ENCODE results near the gene EIF3K.

Gene EIF3K

GRCh38 chr19:38639679-38640078, 20.7 kb downstream of the EIF3K start:
- peak; percentile 7; the same call in 1 of the 2 replicates for TF ChIP-seq POLR2AphosphoS5 (IDR thresholded peaks at IDR 0.05; ENCODE audit: low read depth, low read length)
- TF ChIP-seq FOXP2 (optimal IDR thresholded peaks at IDR 0.05; ENCODE audit: borderline replicate concordance, extremely low read depth, extremely low read length, insufficient read depth) = no peak
- TF ChIP-seq REST (IDR thresholded peaks at IDR 0.05; ENCODE audit: insufficient read depth in 1 of 2, low read depth in 2 of 2, low read length in 2 of 2) = no peak

- TF ChIP-seq TAF1 (IDR thresholded peaks at IDR 0.05; ENCODE audit: borderline replicate concordance, insufficient read depth, low read length) = no peak
- no peak for TF ChIP-seq REST (IDR thresholded peaks at IDR 0.05; ENCODE audit: insufficient read depth in 1 of 2, low read depth in 2 of 2, low read length in 2 of 2)
- TF ChIP-seq FOXP2 (optimal IDR thresholded peaks at IDR 0.05; ENCODE audit: borderline replicate concordance, extremely low read depth, extremely low read length, insufficient read depth) = no peak
- TF ChIP-seq SIN3A (IDR thresholded peaks at IDR 0.05; ENCODE audit: borderline replicate concordance, insufficient read depth, low read length) = no peak
- TF ChIP-seq POLR2AphosphoS5 (IDR thresholded peaks at IDR 0.05; ENCODE audit: low read depth, low read length) = no peak
These were observed 21.4 kb downstream of the EIF3K start for GRCh38 chr19:38640368-38640767.

DNA sequence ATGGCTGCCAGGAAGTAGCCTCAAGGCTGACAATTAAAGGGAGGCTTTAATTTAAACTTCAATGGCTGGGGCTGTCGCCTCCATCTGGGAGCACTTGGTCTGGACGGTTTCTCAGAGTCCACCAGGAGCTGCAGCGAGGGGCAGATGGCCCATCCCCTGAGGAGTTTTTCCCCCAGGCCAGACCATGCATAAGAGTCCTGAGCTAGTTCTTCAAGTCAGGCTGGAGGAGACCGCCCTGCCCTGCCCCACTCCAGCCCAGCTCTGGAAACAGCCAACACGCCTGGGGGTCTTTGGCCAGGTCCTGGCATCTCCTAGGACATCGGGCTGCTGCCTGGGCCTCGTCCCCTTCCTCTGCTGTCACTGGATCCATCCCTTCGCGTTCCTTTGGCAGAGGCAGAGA, 23.2 kb downstream of the EIF3K start:
- TF ChIP-seq REST (IDR thresholded peaks at IDR 0.05; ENCODE audit: insufficient read depth in 1 of 2, low read depth in 2 of 2, low read length in 2 of 2) (no peak), FOXP2 (optimal IDR thresholded peaks at IDR 0.05; ENCODE audit: borderline replicate concordance, extremely low read depth, extremely low read length, insufficient read depth) (no peak), TAF1 (IDR thresholded peaks at IDR 0.05; ENCODE audit: borderline replicate concordance, insufficient read depth, low read length) (no peak), POLR2AphosphoS5 (IDR thresholded peaks at IDR 0.05; ENCODE audit: low read depth, low read length) (no peak), SIN3A (IDR thresholded peaks at IDR 0.05; ENCODE audit: borderline replicate concordance, insufficient read depth, low read length) (no peak)

DNA sequence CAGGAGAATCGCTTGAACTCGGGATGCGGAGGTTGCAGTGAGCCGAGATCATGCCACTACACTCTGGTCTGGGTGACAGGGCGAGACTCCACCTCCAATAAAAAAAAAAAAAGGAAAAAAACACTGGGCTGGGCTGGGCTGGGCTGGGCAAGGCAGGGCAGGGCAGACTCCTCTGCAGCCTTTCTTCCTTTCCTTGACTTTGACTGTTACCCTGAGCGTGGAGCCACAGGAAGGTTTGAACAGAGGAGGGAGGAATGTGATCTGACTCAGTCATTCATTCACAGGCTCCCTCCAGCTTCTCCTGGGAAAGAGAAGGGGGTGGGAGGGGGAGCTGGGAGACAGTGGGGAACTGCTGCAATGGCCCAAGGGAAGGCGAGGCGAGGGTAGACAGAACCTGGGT, 25.7 kb downstream of the EIF3K start:
- TF ChIP-seq SIN3A (IDR thresholded peaks at IDR 0.05; ENCODE audit: borderline replicate concordance, insufficient read depth, low read length) (no peak), REST (IDR thresholded peaks at IDR 0.05; ENCODE audit: insufficient read depth in 1 of 2, low read depth in 2 of 2, low read length in 2 of 2) (no peak), FOXP2 (optimal IDR thresholded peaks at IDR 0.05; ENCODE audit: borderline replicate concordance, extremely low read depth, extremely low read length, insufficient read depth) (no peak), TAF1 (IDR thresholded peaks at IDR 0.05; ENCODE audit: borderline replicate concordance, insufficient read depth, low read length) (no peak), POLR2AphosphoS5 (IDR thresholded peaks at IDR 0.05; ENCODE audit: low read depth, low read length) (no peak)

DNA sequence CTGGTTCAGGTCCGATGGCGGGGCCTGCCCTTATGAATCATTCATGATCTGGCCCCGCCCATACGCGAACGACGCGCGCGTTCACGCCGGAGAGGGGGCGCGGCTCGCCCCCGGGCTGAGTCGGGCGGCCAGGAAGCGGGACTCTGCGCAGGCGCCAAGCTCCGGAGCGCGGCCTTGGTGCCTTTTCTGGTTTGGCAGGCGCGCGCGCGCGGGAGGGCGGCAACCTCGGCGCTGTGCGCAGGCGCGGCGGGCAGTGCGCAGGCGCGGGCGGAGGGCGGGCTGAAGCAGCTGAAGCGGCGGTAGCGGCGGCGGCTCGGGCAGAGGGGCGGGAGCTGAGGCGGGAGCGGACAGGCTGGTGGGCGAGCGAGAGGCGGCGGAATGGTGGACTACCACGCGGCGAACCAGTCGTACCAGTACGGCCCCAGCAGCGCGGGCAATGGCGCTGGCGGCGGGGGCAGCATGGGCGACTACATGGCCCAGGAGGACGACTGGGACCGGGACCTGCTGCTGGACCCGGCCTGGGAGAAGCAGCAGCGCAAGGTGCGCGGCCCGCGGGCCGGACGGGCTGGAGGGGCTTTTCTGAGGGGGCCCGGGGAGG, 28.5 kb downstream of the EIF3K start, which contains the start of gene ACTN4:
ACTN4 (plus strand) TSS at position 282 of the 598 bp plus-strand sequence; CDS start at position 379, 97 bp downstream.
- TF ChIP-seq REST (IDR thresholded peaks at IDR 0.05; ENCODE audit: insufficient read depth in 1 of 2, low read depth in 2 of 2, low read length in 2 of 2) = 0 out of 4 replicates have a peak, but pooled peaks of 1 of the 2 experiments have one; percentile 15
- peak; percentile 81 for TF ChIP-seq TAF1 (IDR thresholded peaks at IDR 0.05; ENCODE audit: borderline replicate concordance, insufficient read depth, low read length)
- TF ChIP-seq FOXP2 (optimal IDR thresholded peaks at IDR 0.05; ENCODE audit: borderline replicate concordance, extremely low read depth, extremely low read length, insufficient read depth) = peak; percentile 92
- TF ChIP-seq SIN3A (IDR thresholded peaks at IDR 0.05; ENCODE audit: borderline replicate concordance, insufficient read depth, low read length) = no peak
- peak; percentile 78 for TF ChIP-seq POLR2AphosphoS5 (IDR thresholded peaks at IDR 0.05; ENCODE audit: low read depth, low read length)
